ENCODE results near the gene RGS11.

DNA sequence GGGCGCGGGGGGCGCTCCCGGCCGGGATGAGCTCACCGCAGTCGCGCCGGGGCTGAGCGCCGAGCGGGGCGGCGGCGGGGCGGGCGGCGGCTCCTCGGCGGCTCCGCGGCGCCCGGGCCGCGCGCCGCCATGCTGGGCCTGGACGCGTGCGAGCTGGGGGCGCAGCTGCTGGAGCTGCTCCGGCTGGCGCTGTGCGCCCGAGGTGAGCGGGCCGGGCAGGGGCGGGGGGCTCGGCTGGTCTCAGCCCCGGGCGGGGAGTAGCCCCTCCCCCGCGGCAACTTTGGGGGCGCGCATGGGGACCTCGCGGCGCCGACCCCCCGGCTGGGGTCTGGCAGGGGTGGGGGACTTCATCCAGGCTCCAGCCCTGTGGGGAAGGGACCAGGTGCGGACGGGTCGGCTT lies 4.8 kb upstream of the RGS11 start, which contains the start of gene ARHGDIG:
- TF ChIP-seq EZH2 (IDR thresholded peaks at IDR 0.05) (no peak), POLR2AphosphoS5 (IDR thresholded peaks at IDR 0.05; ENCODE audit: borderline replicate concordance, low read depth, low read length) (no peak), FOXP2 (optimal IDR thresholded peaks at IDR 0.05; ENCODE audit: control extremely low read depth, extremely low read length, insufficient read depth) (no peak)
